HG03196 (cell line): ENCODE results near the gene ASIC2.

Experiments used
- ATAC-seq: cut with Tn5 transposase; IDR thresholded peaks from one replicate; pipeline ENCODE4 v1.9.1; 2021; ENCODE audit not compliant: unreplicated experiment

Gene ASIC2

DNA sequence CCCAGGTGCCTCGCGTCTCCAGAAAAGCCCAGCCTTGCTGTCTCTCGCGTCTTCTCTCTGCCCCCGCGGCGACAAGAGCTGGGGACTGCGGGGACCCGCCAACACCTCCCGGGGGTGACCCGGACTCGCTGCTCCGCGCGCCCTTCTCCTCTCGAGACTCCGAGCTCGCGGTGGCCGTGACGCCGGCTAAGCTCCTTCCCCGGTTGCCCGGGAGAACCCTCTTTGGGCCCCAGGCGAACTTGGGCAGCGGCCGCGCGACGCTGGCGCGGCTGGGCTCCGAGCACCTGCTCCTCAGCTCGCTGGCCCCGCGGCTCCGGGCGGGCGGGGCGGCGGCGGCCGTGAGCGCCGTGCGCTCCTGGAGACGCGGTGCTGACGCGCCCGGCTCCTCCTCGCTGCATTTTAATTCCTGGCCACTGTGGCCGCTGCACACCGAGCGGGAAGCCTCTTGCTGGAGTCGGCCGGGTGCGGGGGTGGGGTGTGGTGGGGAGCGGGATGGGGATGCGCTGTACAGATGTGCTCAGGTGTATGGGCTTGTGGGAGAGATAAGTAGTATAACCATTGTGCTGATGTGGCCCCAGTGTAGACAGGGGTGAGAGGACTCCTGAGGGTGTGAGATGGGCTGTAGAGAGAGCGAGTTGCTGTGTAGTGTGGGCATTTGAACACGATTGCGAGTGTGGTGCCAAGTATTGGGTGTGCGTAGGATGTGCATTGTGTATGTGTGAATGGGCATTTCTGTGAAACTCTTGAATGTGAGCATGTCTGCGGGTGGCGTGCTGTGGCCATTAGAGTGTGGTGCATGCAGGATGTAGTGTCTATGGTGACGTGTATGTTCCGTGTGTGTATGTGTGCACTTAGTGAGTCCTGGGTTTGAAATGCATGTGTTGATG lies at the start of gene ASIC2:
Gene ASIC2, minus strand, starts transcription at position 315 of the 887 bp plus-strand sequence.
- no peak for ATAC-seq

GRCh38 chr17:33342025-33342424 lies 48.9 kb upstream of the ASIC2 start:
- ATAC-seq = no peak

GRCh38 chr17:33338242-33338641 lies 45.1 kb upstream of the ASIC2 start:
- ATAC-seq = no peak

DNA sequence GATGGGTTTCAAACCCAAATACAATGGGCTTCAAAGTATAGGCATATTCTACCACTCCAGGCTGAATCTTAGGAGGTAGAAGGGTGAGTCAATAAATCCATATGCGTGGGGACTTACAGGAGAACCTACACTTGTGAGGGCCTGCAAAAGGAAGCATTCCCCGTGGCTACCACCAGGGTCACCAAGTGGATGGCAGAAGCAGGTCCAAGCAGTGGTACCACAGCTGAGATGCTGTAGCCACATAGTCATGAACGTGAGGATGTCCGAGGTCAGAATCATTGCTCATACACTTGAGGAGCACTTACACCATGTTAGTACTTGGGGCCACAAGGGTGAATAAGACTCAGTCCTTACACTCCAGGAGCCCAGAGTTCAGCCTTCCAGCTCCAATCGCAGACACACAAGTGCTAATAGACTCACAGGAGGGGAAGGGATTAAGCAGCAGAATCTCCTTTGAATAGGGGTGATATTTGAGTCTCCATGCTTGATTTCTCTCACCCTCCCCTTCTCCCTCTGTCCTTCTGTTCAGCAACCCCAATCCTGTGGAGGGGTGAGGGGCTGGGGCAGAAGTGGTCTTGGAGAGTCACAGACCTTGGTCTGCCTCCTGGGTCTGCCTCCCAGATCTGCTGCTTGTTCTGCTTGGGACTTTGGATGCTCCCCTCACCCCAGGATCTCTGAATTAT lies 42.5 kb upstream of the ASIC2 start:
- ATAC-seq = no peak

- no peak for ATAC-seq
Measured at GRCh38 chr17:33334703-33335102, 41.6 kb upstream of the ASIC2 start.

- ATAC-seq = no peak
Measured at GRCh38 chr17:33330877-33331276, 37.8 kb upstream of the ASIC2 start.

DNA sequence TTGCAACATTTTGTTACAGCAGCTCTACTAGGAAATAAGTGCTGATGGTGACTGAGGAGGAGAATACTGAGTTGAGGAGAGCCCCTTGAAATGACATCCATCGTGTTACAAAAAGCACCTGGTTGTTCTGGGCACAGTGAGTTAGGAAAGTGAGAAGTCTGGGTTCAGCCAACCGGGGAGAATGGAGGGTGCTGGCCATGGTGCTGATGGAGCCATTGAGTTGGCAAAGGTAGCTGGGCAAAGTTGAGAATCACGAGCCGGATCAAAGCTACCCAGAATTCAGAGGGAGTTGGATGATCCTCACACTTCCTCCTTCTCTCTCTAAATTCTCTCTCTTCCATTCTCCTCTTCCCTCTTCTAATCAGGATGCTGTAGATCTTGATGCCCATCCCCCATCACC lies 35.0 kb upstream of the ASIC2 start:
- ATAC-seq = no peak

- no peak for ATAC-seq
Measured at GRCh38 chr17:33324736-33325135, 31.6 kb upstream of the ASIC2 start.

DNA sequence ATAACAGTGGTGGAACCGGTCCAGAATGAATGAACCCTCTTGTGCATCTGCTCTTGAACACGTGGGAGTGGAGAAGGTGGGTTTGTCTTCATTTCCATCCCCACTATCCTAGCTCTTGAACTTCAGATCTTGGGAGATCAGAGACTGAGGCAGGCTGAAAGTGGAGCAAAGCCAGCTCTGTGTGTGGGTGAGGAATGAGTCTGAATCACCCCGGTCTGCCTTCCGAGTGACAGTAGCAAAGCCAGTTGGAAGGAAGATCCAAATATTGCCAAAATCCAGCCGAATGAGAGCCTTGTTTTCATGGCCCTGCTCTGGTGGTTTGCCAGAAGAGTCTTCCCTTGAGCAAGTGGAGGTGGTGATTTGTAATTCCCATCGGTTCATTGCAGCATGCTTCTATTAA lies 29.0 kb upstream of the ASIC2 start:
- no peak for ATAC-seq

DNA sequence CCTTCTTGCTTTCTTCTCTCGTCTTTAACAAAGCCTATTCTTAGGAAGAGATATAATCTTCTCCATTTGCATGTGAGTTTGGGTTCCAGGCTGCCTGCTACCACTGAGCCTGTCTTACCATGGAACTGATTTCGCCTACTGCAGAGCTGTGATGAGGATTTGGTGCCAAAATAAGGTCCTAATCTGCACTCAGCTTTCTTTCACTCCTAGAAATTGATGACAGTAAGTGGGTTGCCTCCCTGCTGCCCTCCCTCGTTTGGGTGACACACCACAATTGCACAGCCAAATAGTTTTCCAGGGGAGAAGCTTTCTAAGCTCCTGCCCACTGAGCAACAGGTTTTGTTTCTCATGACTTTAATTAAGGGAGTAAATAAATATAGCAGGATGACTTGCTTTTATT lies 25.1 kb upstream of the ASIC2 start:
- ATAC-seq = no peak

GRCh38 chr17:33316746-33317145 lies 23.7 kb upstream of the ASIC2 start:
- ATAC-seq = no peak

DNA sequence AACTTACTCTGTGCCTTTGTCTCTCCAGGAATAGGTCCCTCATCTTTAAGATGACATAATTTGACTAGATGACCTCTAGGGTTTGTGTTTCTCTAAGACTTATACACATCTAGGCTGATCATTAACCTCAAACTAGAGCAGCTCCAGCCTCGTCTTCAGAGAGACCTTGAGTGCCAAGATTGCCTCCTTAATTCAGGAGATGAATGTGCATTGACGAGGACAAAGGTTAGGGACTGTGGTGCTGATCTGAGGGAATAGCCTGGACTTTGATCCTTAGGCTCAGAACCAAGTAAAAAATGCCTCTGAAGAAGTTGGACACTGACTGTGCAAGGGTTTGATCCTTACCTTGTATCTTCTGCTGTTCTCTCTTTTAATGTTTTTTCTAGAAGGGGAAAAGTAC lies 17.2 kb upstream of the ASIC2 start:
- no peak for ATAC-seq

DNA sequence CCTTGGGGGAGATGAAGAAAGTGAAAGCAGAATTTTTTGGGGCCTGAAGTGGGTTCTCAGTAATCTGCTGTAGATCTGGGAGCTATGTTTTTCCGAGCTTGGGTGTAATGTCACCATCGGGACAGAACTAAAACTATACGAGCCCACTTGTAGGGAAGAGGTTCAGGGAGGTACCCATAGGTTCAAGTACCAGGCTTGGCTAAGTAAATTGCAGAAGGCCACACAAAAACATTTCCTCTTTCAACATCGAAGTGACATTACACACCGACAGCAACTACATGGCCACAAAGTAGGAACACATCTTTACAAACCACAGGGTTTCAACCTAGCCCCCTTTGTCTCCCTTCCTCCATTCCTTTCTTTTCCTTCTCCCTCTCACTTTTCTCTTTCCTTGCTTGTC lies 10.2 kb upstream of the ASIC2 start:
- no peak for ATAC-seq

DNA sequence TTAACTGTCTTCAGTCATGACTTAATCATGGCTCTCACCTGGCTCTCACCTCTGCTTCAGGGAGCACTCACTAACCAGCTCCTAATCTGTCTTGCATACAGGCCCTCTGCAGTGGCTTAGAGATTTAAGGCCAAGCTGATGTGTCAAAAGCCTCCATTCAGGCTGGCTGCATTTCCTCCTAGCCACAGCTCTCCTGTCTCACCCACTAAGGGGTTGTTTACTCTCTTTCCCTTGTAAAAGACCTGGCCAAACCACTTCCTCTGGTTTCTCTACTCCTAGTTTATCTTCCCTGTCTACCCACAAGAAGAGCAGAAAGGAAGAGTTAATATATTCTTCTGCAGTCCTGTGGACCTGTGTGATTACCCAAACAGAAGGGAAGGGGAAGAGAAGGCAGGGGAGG lies 9.3 kb upstream of the ASIC2 start:
- ATAC-seq = no peak

- ATAC-seq = no peak
Measured at GRCh38 chr17:33300241-33300640, 7.1 kb upstream of the ASIC2 start.

DNA sequence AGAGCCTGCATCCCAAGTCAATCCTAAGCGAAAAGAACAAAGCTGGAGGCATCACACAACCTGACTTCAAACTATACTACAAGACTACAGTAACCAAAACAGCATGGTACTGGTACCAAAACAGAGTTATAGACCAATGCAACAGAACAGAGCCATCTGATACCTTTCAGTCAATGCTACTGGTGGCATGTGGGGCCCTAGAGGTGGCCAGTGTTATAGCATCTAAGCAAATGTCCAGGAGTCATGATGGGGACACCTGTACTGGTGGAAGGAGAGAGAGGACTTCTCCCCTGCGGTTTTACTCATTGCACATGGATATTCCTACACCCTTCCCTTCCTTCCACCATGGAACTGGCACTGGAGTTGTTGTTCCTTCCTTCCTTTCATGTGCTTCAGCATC lies 6.0 kb upstream of the ASIC2 start:
- no peak for ATAC-seq

DNA sequence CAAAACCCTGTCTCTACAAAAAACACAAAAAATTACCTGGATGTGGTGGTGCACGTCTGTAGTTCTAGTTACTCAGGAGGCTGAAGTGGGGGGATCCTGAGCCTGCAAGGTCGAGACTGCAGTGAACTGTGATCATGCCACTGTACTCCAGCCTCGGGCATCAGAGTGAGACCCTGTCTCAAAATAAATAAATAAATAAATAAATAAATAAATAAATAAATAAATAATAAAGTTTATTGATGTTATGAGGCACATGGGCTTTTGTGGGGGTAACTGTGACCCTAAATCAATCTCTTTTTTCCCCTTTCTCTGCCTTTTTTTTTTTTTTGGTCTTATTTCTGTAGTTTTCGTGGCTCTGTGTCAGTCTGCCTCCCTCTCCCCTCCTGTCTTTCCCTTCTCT lies 4.5 kb upstream of the ASIC2 start:
- no peak for ATAC-seq

GRCh38 chr17:33294994-33295393 lies 1.9 kb upstream of the ASIC2 start:
- ATAC-seq = no peak

- no peak for ATAC-seq
Measured at GRCh38 chr17:33292201-33292980, 704 bp downstream of the ASIC2 start.

GRCh38 chr17:33291248-33292200 lies 1.6 kb downstream of the ASIC2 start:
- no peak for ATAC-seq

GRCh38 chr17:33290253-33290652 lies 2.8 kb downstream of the ASIC2 start:
- ATAC-seq = no peak
